H1 (cell line): ENCODE data around the gene WHAMM. TPM values are rescaled to one million over a fixed set of nuclear protein-coding genes. Genes with fewer than 3 reads are reported as not detected.

ENCODE experiments used
- CTCF ChIA-PET: fragments of 300-600 bp; sonication (Branson Sonifier 250); formaldehyde crosslinking; loops from one replicate; lab custom pipeline; 2021; ENCODE audit not compliant: partially characterized antibody; lab: Charles Lee
- POLR2A ChIA-PET: fragments of 300-600 bp; sonication (Branson Sonifier 250); formaldehyde crosslinking; loops from one replicate; lab custom pipeline; 2021; ENCODE audit warnings: inconsistent platforms; ENCODE audit not compliant: partially characterized antibody; lab: Charles Lee
- DNase-seq, 2 experiments: peaks; one replicate each; pipeline versions ENCODE4 v3.0.0 to v3.0.0-alpha.2; 2010 to 2022; ENCODE audit warnings: low spot score in 2 of 2, low read depth in 1 of 2, mixed read lengths in 1 of 2
- FAIRE-seq: peaks from 2 replicates; lab custom pipeline; 2011; peaks lifted over from hg19 to GRCh38; lab: Jason Lieb, UNC
- H2AFZ ChIP-seq: 2 replicates; pipeline ENCODE4 v1.8.1; 2012; ENCODE audit warnings: low read length, inconsistent platforms
- H2AK5ac ChIP-seq: 2 replicates; pipeline ENCODE4 v1.6.1; 2013; ENCODE audit warnings: low read depth, low read length
- H2BK120ac ChIP-seq: replicated peaks from 2 replicates; pipeline ENCODE3; 2013; ENCODE audit warnings: low read depth, low read length, inconsistent platforms
- H2BK12ac ChIP-seq: 2 replicates; pipeline ENCODE4 v1.6.1; 2013; ENCODE audit warnings: low read depth, low read length
- H2BK15ac ChIP-seq: 2 replicates; pipeline ENCODE4 v1.6.1; 2013; ENCODE audit warnings: low read length
- H2BK20ac ChIP-seq: 2 replicates; pipeline ENCODE4 v1.6.1; 2013; ENCODE audit warnings: low read length
- H2BK5ac ChIP-seq: 2 replicates; pipeline ENCODE4 v1.6.1; 2013; ENCODE audit warnings: low read depth, low read length
- H3K14ac ChIP-seq: 2 replicates; pipeline ENCODE4 v1.6.1; 2013; ENCODE audit warnings: inconsistent platforms; ENCODE audit not compliant: insufficient read length
- H3K18ac ChIP-seq: 2 replicates; pipeline ENCODE4 v1.6.1; 2013; ENCODE audit warnings: low read length; ENCODE audit errors: extremely low read depth
- H3K23ac ChIP-seq: 2 replicates; pipeline ENCODE4 v1.6.1; 2013; ENCODE audit warnings: inconsistent platforms; ENCODE audit not compliant: insufficient read length
- H3K23me2 ChIP-seq: 2 replicates; pipeline ENCODE4 v1.6.1; 2013; ENCODE audit warnings: low read depth, low read length
- H3K27ac ChIP-seq: 2 replicates; pipeline ENCODE4 v1.6.1; 2011; ENCODE audit warnings: low read depth, low read length, inconsistent platforms
- H3K27me3 ChIP-seq, 4 experiments: replicated peaks in 1 of 4; 1 replicate in 1 of 4; 2 replicates in 3 of 4; pipeline versions ENCODE4 v1.6.1 to v1.8.1; 2011 to 2013; ENCODE audit warnings: low read length in 3 of 4, mild to moderate bottlenecking in 3 of 4, inconsistent platforms in 2 of 4, mixed read lengths in 2 of 4, moderate library complexity in 1 of 4; ENCODE audit not compliant: control insufficient read depth in 3 of 4, insufficient read depth in 3 of 4; ENCODE audit errors: extremely low read depth in 1 of 4
- H3K36me3 ChIP-seq, 4 experiments: 2 replicates each; pipeline versions ENCODE4 v1.6.1 to v1.8.1; 2011 to 2013; ENCODE audit warnings: mild to moderate bottlenecking in 4 of 4, low read length in 3 of 4, moderate library complexity in 2 of 4, control low read depth in 1 of 4, inconsistent platforms in 1 of 4; ENCODE audit not compliant: insufficient read depth in 4 of 4, control insufficient read depth in 2 of 4
- H3K4ac ChIP-seq: replicated peaks from 2 replicates; pipeline ENCODE3; 2013; ENCODE audit warnings: low read length, low read depth, mixed read lengths, inconsistent platforms; ENCODE audit not compliant: insufficient read length
- H3K4me1 ChIP-seq, 4 experiments: replicated peaks in 1 of 4; 1 replicate in 1 of 4; 2 replicates in 3 of 4; pipeline versions ENCODE4 v1.6.1 to v1.8.1; 2011 to 2013; ENCODE audit warnings: low read length in 3 of 4, inconsistent platforms in 2 of 4, mixed read lengths in 1 of 4; ENCODE audit not compliant: insufficient read depth in 4 of 4, control insufficient read depth in 3 of 4
- H3K4me2 ChIP-seq, 2 experiments: 2 replicates each; pipeline versions ENCODE4 v1.6.1 to v1.8.1; 2011 to 2013; ENCODE audit warnings: low read depth in 2 of 2, low read length in 2 of 2, control low read depth in 1 of 2, inconsistent platforms in 1 of 2, mild to moderate bottlenecking in 1 of 2; ENCODE audit not compliant: insufficient read depth in 1 of 2
- H3K4me3 ChIP-seq, 4 experiments: fragments of 200-600, 300-600 bp in 1 of 4; sonication (generic), shearing (Covaris generic), sonication (Bioruptor Twin) in 1 of 4; 2 replicates each; pipeline versions ENCODE4 v1.5.1 to v1.8.1; 2011 to 2016; ENCODE audit warnings: low read length in 4 of 4, low read depth in 3 of 4, control low read depth in 2 of 4, inconsistent platforms in 2 of 4, mild to moderate bottlenecking in 2 of 4, mixed read lengths in 1 of 4, moderate library complexity in 1 of 4; ENCODE audit not compliant: insufficient read depth in 2 of 4; ENCODE audit errors: extremely low read depth in 1 of 4
- H3K56ac ChIP-seq: replicated peaks from 2 replicates; pipeline ENCODE3; 2013; ENCODE audit warnings: low read depth, mild to moderate bottlenecking, mixed read lengths, low read length, inconsistent platforms; ENCODE audit not compliant: insufficient read length
- H3K79me1 ChIP-seq: 2 replicates; pipeline ENCODE4 v1.6.1; 2013; ENCODE audit warnings: low read depth, low read length, control low read depth
- H3K79me2 ChIP-seq, 2 experiments: 2 replicates each; pipeline versions ENCODE4 v1.6.1 to v1.8.1; 2012 to 2013; ENCODE audit warnings: low read length in 2 of 2, mild to moderate bottlenecking in 2 of 2, inconsistent platforms in 1 of 2; ENCODE audit not compliant: insufficient read depth in 2 of 2, control insufficient read depth in 1 of 2
- H3K9ac ChIP-seq, 4 experiments: replicated peaks in 1 of 4; 1 replicate in 1 of 4; 2 replicates in 3 of 4; pipeline versions ENCODE4 v1.6.1 to v1.8.1; 2011 to 2013; ENCODE audit warnings: low read depth in 3 of 4, low read length in 3 of 4, control low read depth in 2 of 4, mild to moderate bottlenecking in 2 of 4, moderate library complexity in 2 of 4, inconsistent platforms in 1 of 4; ENCODE audit errors: extremely low read depth in 1 of 4
- H3K9me3 ChIP-seq, 2 experiments: 2 replicates each; pipeline versions ENCODE4 v1.6.1 to v1.8.1; 2012 to 2013; ENCODE audit warnings: mild to moderate bottlenecking in 2 of 2, moderate library complexity in 2 of 2, control low read depth in 1 of 2, inconsistent platforms in 1 of 2, low read depth in 1 of 2, low read length in 1 of 2, mixed read lengths in 1 of 2; ENCODE audit not compliant: insufficient read depth in 2 of 2
- H4K20me1 ChIP-seq, 2 experiments: replicated peaks in 1 of 2; 2 replicates each; pipeline versions ENCODE3 to v1.8.1; 2011 to 2013; ENCODE audit warnings: inconsistent platforms in 2 of 2, low read length in 2 of 2, mild to moderate bottlenecking in 1 of 2; ENCODE audit not compliant: insufficient read depth in 2 of 2, control insufficient read depth in 1 of 2
- H4K5ac ChIP-seq: 2 replicates; pipeline ENCODE4 v1.6.1; 2013; ENCODE audit warnings: low read length, low read depth, mixed read lengths, inconsistent platforms; ENCODE audit not compliant: insufficient read length
- H4K8ac ChIP-seq: 2 replicates; pipeline ENCODE4 v1.8.0; 2013; ENCODE audit warnings: mild to moderate bottlenecking, moderate library complexity, low read length, inconsistent platforms; ENCODE audit not compliant: insufficient read depth; ENCODE audit errors: extremely low read depth
- H4K91ac ChIP-seq: replicated peaks from 2 replicates; pipeline ENCODE3; 2013; ENCODE audit warnings: low read length, mixed read lengths, inconsistent platforms; ENCODE audit not compliant: insufficient read length
- ATF2 ChIP-seq: IDR thresholded peaks from 2 replicates; pipeline ENCODE4 v1.6.1; 2012; ENCODE audit warnings: low read length, inconsistent platforms
- BCL11A ChIP-seq, 2 experiments: IDR thresholded peaks; one replicate each; pipeline ENCODE4 v1.6.1; 2011; ENCODE audit warnings: low read depth in 2 of 2, low read length in 2 of 2, mild to moderate bottlenecking in 2 of 2
- CBX5 ChIP-seq: fragments of 300-800, 300-1000 bp; sonication (generic); IDR thresholded peaks from 2 replicates; pipeline ENCODE4 v1.7.1; 2016; ENCODE audit warnings: antibody characterized with exemption, low read length, low read depth
- CTCF ChIP-seq, 3 experiments: IDR thresholded peaks; 1 replicate in 2 of 3; 2 replicates in 1 of 3; pipeline versions ENCODE4 v1.5.1 to v1.6.1; 2011; ENCODE audit warnings: low read length in 3 of 3, mild to moderate bottlenecking in 3 of 3, inconsistent platforms in 2 of 3, low read depth in 1 of 3, moderate library complexity in 1 of 3; ENCODE audit not compliant: insufficient read depth in 1 of 3; ENCODE audit errors: control extremely low read depth in 1 of 3
- HDAC6 ChIP-seq: IDR thresholded peaks from one replicate; pipeline ENCODE4 v1.7.1; 2012; ENCODE audit warnings: low read depth, mild to moderate bottlenecking, inconsistent platforms, low read length, moderate library complexity
- MAFK ChIP-seq: IDR thresholded peaks from 2 replicates; pipeline ENCODE4 v1.6.1; 2012; ENCODE audit warnings: low read depth, mild to moderate bottlenecking, improper control_type of control experiment, low read length
- POLR2A ChIP-seq, 2 experiments: IDR thresholded peaks; 1 replicate in 1 of 2; 2 replicates in 1 of 2; pipeline ENCODE4 v1.6.1; 2011; ENCODE audit warnings: low read depth in 2 of 2, low read length in 2 of 2, mild to moderate bottlenecking in 2 of 2; ENCODE audit errors: control extremely low read depth in 1 of 2
- POLR2AphosphoS5 ChIP-seq: IDR thresholded peaks from 2 replicates; pipeline ENCODE4 v1.6.1; 2011; ENCODE audit warnings: low read depth, low read length
- RFX5 ChIP-seq: IDR thresholded peaks from 2 replicates; pipeline ENCODE4 v1.6.1; 2011; ENCODE audit warnings: low read depth, low read length, improper control_type of control experiment, borderline replicate concordance
- WGBS, 2 experiments: shearing (Covaris generic) in 1 of 2; methylation state at CpG; one replicate each; pipeline versions ENCODE4 v1.1.6 to v1.1.7; 2013 to 2015; ENCODE audit warnings: low lambda C conversion rate in 2 of 2, mixed read lengths in 2 of 2, inconsistent platforms in 1 of 2, low coverage in 1 of 2, missing lambda C conversion rate in 1 of 2; ENCODE audit not compliant: insufficient replicate concordance in 2 of 2, insufficient coverage in 1 of 2, insufficient read length in 1 of 2; ENCODE audit errors: extremely low coverage in 1 of 2, missing lambda C conversion rate in 1 of 2; 5-methylcytosine and 5-hydroxymethylcytosine counted together
- polyA plus RNA-seq, 7 experiments: library from polyadenylated mRNA; depleted of rRNA in 3 of 7; stranded (reverse) in 5 of 7; unstranded in 2 of 7; fragments of >200 nt in 5 of 7; fragments of 200-250 nt in 2 of 7; gene quantifications; 1 replicate in 5 of 7; 2 replicates in 1 of 7; 4 replicates in 1 of 7; pipeline versions ENCODE4 v1.2.1 to v1.2.3, GENCODE V29; 2011 to 2013; ENCODE audit warnings: missing spikeins in 2 of 7, mixed read lengths in 2 of 7
- total RNA-seq: library from RNA; stranded (reverse); fragmentation: NEBNext Ultra II Directional; extraction: Animal tissue kit (Norgen Biotek cat#: 25700); gene quantifications from 2 replicates; pipeline ENCODE4 v1.2.1, GENCODE V29; 2021

Gene WHAMM
- total and polyA plus RNA-seq, 2 of the 8 experiments (the other 6 are each of a cell fraction or from before 2014, with no cell fraction given), result 1.1 to 3.3 TPM

GRCh38 chr15:82831894-82832600 lies 22.6 kb downstream of the WHAMM start:
- no peaks in the 10 kb centered on the region for H3K23me2 ChIP-seq
- ChIA-PET POLR2A (no interaction called here), CTCF (interaction anchor here (0.7 to 2.0 kb wide), 5 partner anchors 14 to 192 kb away, joined by 3 to 6 read pairs (median 4); partner anchors contain the start of gene RAMAC)
- no peaks in the 10 kb centered on the region for H3K79me2 ChIP-seq
- H3K36me3 ChIP-seq, result peaks cover 0 to 25% (median 9%) of the 10 kb centered on the region in 4 experiments; a peak in 6 of 8 replicates
- H4K8ac ChIP-seq, result no peak overlapping the region
- no peak for TF ChIP-seq POLR2AphosphoS5
- TF ChIP-seq BCL11A (IDR thresholded peaks at IDR 0.05; ENCODE audit: low read depth in 2 of 2, low read length in 2 of 2), result no peak
- no peak for TF ChIP-seq ATF2
- TF ChIP-seq POLR2A (IDR thresholded peaks at IDR 0.05; ENCODE audit: control extremely low read depth in 1 of 2, low read depth in 2 of 2, low read length in 2 of 2), result no peak
- TF ChIP-seq CBX5, result no peak
- TF ChIP-seq MAFK, result no peak
- no peak for TF ChIP-seq RFX5
- TF ChIP-seq HDAC6, result no peak
- no peak for TF ChIP-seq CTCF (IDR thresholded peaks at IDR 0.05; ENCODE audit: control extremely low read depth in 1 of 3, insufficient read depth in 1 of 3, low read depth in 1 of 3, low read length in 3 of 3)
- no peak overlapping the region for H3K4me3 ChIP-seq
- no peak overlapping the region for H2BK15ac ChIP-seq
- FAIRE-seq (no peak), DNase-seq (no peak)
- H4K5ac ChIP-seq, result no peak overlapping the region
- H3K18ac ChIP-seq, result no peak overlapping the region
- no peaks in the 10 kb centered on the region for H3K4me1 ChIP-seq
- no peak overlapping the region for H3K4ac ChIP-seq
- H3K4me2 ChIP-seq, result no peak overlapping the region
- H3K27me3 ChIP-seq, result no peaks in the 10 kb centered on the region
- H3K9me3 ChIP-seq, result no peaks in the 10 kb centered on the region
- no peak overlapping the region for H2AFZ ChIP-seq
- no peaks in the 10 kb centered on the region for H3K79me1 ChIP-seq
- no peak overlapping the region for H2BK20ac ChIP-seq
- H3K27ac ChIP-seq, result no peak overlapping the region
- H4K20me1 ChIP-seq, result no peaks in the 10 kb centered on the region
- H2AK5ac ChIP-seq, result no peak overlapping the region
- WGBS, 2 experiments, result 90% methylated on average over 5 of the region's 5 CpGs; no CpG with 5 or more reads in 1 of the 2 experiments
- H2BK5ac ChIP-seq, result no peak overlapping the region
- no peak overlapping the region for H4K91ac ChIP-seq
- no peak overlapping the region for H3K9ac ChIP-seq
- H2BK12ac ChIP-seq, result no peak overlapping the region
- H3K14ac ChIP-seq, result no peak overlapping the region
- H3K56ac ChIP-seq, result no peak overlapping the region
- no peak overlapping the region for H3K23ac ChIP-seq
- no peak overlapping the region for H2BK120ac ChIP-seq
